GM15510 (cell line): ENCODE measurements around the gene C9orf85.

Source experiments
- POLR2A ChIP-seq: IDR thresholded peaks from 3 replicates; pipeline ENCODE4 v1.6.1; 2011; ENCODE audit warnings: borderline replicate concordance; ENCODE audit not compliant: insufficient read length; ENCODE audit errors: extremely low read depth

C9orf85 gene

GRCh38 chr9:71962328-71962727, 50.9 kb downstream of the C9orf85 start:
- no peak for TF ChIP-seq POLR2A

- TF ChIP-seq POLR2A, result no peak
These were observed 54.0 kb downstream of the C9orf85 start for GRCh38 chr9:71965403-71965802.

GRCh38 chr9:71966601-71967000, 55.2 kb downstream of the C9orf85 start:
- TF ChIP-seq POLR2A, result no peak

- no peak for TF ChIP-seq POLR2A
These were observed 57.2 kb downstream of the C9orf85 start for GRCh38 chr9:71968541-71969090.

GRCh38 chr9:71975833-71976232, 64.4 kb downstream of the C9orf85 start:
- no peak for TF ChIP-seq POLR2A

- no peak for TF ChIP-seq POLR2A
These were observed 65.6 kb downstream of the C9orf85 start for GRCh38 chr9:71977003-71977402.

- TF ChIP-seq POLR2A, result no peak
These were observed 69.1 kb downstream of the C9orf85 start for GRCh38 chr9:71980266-71981190.

GRCh38 chr9:71981944-71982343, 70.5 kb downstream of the C9orf85 start:
- TF ChIP-seq POLR2A, result no peak

GRCh38 chr9:71984403-71984802, 73.0 kb downstream of the C9orf85 start:
- no peak for TF ChIP-seq POLR2A

GRCh38 chr9:71984831-71985281, 73.4 kb downstream of the C9orf85 start:
- no peak for TF ChIP-seq POLR2A

GRCh38 chr9:71985297-71985911, 74.0 kb downstream of the C9orf85 start:
- no peak for TF ChIP-seq POLR2A

GRCh38 chr9:71986900-71987299, 75.5 kb downstream of the C9orf85 start:
- no peak for TF ChIP-seq POLR2A

- TF ChIP-seq POLR2A, result no peak
These were observed 76.3 kb downstream of the C9orf85 start for GRCh38 chr9:71987471-71988371.

- no peak for TF ChIP-seq POLR2A
These were observed 79.0 kb downstream of the C9orf85 start for GRCh38 chr9:71990466-71990865.

GRCh38 chr9:72005451-72005850, 94.0 kb downstream of the C9orf85 start:
- no peak for TF ChIP-seq POLR2A

GRCh38 chr9:72006501-72006900, 95.1 kb downstream of the C9orf85 start:
- TF ChIP-seq POLR2A, result no peak

- TF ChIP-seq POLR2A, result no peak
These were observed 101.2 kb downstream of the C9orf85 start for GRCh38 chr9:72012646-72013045.
